DMS 273 (cell line): ENCODE measurements around the gene POLD4.

Source experiments
- DNase-seq: peaks from one replicate; lab custom pipeline; 2025; ENCODE audit not compliant: unreplicated experiment; lab: John Stamatoyannopoulos, UW

Gene POLD4

DNA sequence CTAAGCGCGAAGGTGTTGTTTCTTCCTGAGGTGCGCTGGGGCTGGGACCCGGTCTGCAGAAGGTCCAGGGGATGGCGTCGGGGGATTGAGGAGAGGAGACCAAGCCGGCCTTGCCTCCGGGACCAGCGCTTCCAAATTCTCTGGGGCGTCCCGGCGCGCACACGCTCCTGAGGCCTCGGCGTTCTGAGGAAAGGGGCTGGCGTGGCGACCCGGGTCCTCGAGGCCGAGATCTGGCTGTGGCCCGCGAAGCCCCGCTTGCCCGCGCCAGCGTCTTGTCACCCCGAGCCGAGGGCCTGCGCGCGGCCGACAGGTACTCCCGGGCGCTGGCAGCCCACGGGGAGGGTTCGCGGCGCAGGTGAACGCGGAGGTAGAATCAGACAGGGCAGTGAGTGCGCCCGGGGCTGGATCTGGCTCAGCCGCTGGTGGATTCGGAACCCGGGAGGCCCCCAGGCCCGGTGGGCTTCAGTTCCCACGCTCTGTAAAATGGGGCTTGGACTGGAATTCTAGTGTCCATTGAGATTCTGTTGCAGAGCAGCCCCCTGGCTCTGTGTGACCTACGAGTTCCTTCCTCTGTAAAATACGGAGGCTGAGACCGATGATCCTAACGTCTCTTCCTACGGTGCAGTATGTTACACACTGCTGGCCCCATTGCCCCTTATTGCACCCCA is 35.3 kb downstream of the POLD4 start:
- no peak for DNase-seq

DNA sequence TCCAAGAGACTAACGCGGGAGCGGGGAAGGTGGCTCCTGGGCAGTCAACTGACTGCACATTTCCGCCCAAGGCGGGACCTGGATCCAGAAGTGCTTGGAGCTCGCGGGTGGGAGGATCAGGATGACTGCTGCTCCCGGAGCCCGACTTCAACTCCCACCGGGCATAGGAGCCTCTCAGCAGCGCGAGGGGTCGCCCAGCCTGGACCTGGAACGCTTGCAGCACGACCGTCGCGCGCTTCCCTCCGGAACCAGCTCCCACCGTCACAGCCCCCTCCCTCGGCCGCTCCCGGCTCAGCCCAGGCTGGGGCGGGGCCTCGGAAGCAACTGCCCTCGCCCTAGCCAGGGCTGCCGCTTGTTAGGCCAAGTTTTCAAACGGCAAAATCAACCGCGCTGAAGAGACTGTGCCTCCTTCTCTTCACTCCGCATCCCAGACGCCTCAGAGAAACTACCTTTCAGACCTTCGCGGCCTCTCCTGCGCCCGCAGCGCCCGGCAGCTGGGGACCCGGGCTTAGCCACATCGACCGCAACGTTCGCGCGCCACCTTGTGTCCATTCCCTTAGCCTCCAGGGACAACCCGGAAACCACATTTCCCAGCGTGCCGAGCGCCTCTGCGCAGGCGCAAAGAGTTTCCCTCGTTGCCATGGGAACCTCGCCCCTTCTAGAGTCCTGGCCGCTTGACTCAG is 36.0 kb downstream of the POLD4 start:
- peak; percentile 98 for DNase-seq

DNA sequence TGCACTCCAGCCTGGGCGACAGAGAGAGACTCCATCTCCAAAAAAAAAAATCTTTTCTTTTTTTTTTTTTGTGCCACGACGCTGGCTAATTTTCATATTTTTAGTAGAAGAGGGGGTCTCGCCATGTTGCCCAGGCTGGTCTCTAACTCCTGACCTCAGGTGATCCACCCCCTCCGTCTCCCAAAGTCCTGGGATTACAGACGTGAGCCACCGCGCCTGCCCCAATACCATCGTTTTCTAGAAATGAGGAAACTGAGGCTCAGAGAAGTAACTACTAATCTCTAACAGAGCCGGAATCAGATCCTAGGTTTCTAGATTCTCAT is 36.5 kb downstream of the POLD4 start:
- no peak for DNase-seq

DNA sequence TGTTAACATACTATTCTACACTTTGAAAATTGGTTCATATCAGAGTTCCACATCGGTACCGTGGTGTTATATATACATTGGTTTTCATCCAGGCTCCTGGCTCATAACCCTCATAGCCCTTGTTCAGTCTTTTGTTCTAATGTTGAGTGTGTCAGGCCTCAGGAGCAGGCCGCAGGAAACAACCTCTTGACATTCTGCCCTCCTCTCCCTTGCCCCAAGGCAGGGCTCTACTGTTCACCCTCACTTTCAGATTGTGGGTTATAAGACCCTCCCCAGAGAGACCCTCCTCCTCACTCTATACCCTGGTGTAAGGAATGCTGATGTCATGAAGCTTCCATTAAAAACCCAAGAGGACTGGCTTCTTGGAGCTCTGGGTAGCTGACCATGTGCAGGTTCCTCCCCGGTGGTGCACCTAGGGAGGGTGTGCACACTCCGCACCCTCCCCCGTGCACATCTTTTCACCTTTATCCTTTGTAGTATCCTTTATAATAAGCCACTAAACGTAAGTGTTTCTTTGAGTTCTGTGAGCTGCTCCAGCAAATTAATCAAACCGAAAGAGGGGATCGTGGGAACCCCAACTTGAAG is 37.9 kb downstream of the POLD4 start:
- DNase-seq = no peak

DNA sequence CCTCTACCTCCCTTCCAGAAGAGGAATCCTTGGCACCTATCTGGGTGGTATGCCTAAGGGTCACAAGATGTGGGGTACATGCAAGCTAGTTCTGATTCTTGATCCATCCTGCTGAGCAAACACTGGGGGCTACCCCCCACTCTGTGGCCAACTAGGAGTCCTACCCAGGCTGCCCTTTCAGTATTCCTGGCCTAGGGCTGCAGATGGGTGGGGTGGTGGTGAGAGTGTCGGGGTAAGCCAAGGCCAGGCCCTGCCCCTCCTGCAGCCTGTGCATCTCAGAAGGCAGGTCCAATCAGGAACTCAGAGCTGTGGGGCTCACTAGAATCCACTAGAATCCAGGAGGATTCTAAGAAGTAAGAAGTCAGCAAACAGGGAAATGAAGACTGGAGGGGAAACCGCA is 39.1 kb downstream of the POLD4 start:
- DNase-seq = no peak

DNA sequence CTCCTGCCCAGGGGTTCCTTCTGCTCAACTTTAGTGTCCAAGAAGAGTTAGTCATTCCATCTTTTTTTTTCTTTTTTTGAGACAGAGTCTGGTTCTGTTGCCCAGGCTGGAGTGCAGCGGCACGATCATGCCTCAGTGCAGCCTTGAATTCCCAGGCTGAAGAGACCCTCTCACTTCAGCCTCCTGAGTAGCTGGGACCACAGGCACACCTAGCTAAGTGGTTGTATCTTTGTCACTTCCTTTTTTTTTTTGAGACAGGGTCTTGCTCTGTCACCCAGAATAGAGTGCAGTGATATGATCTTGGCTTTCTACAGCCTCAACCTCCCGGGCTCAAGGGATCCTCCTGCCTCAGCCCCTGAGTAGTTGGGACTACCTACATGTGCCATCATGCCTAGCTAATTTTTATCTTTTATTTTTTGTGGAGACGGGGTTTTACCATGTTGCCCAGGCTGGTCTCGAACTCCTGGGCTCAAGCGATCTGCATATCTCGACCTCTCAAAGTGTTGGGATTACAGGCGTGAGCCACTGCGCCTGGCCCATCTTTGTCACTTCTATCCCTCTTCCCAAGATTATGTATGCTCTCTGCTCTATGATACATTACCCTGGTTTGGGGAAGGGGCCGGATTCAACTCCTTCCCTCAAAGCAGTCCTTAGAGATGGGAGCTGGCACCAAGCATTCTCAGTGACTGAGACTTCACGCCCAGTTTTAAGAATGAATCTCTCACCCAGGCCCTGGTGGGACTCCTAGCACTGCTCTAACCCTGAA is 40.0 kb downstream of the POLD4 start:
- DNase-seq = no peak

DNA sequence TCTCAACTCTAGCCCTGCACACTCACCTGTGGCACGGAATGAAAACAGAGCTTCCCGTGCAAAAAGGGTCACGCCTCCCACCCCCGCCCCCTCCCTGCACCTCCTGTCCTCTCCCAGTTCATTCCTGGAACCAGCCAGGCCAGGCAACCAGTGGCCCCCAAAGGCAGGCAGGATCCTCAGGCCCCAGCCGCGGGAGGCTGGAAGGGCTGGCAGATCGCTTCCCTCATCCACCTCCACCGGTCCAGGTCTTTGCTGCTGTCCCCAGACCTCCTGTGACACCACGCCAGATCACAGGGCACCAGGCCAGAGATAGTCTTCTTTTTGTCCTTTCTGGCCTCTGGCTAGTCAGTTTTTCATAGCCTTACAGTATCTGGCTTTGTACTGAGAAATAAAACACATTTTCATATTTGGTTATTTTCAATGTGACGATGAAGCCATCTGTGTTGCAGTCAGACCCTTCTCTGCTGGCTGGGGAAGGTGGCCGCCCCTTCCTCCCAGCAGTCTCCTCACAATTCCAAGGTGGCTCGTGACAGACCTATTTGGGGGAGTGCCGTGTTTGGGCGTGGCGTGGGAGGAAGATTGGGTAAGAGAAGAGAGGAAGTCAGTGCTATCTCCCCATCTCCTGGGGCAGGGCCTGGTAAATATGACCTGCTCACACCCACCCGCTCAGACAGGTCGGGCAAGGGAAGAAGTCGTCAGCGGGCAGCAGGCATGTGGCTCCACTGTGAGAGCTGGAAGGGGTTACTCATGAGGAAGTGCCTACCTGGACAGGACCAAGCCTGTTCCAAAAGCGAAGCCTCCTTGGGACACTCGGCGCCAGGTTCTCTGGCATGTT is 40.9 kb downstream of the POLD4 start:
- no peak for DNase-seq

DNA sequence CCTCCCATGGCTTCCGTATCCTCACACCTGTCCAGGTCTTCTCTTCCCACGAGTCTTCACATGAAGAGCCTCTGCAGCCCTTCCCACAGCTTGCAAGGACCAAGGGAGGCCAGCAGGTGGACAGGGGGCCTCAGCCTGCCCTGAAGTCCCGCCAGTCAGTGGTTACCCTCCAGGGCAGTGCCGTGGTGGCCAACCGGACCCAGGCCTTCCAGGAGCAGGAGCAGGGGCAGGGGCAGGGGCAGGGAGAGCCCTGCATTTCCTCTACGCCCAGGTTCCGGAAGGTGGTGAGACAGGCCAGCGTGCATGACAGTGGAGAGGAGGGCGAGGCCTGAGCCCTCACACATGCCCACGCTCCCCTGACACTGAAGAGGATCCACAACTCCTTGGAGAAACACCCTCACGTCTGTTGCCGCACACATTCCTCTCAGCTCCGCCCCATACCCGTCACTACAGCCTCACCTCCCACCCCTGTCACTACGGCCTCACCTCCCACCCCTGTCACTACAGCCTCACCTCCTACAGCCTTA is 41.7 kb downstream of the POLD4 start:
- no peak for DNase-seq

DNA sequence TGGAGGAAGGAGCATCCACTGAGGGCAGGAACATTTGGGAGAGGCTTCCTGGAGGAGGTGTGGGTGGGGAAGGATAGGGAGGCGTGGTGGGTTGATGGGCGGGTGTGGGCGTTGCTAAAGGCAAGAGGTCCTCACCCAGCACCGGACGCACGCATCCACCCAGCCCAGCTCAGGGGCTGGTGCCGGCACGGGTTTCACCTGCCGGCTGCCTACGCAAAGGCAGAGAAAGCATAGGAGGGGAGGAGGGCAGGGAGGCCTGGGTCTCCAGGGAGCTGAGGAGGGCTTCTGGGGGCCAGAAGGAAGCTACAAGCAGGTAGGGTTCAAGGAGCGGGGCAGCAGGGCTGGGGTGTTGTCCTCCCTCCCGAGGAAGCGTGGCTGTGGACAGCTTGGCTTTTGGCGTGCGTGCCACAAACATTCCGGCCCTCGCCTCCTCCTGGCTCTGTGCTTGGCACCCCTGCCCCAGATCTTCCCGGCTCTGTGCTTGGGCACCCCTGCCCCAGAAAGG is 42.2 kb downstream of the POLD4 start:
- DNase-seq = no peak

DNA sequence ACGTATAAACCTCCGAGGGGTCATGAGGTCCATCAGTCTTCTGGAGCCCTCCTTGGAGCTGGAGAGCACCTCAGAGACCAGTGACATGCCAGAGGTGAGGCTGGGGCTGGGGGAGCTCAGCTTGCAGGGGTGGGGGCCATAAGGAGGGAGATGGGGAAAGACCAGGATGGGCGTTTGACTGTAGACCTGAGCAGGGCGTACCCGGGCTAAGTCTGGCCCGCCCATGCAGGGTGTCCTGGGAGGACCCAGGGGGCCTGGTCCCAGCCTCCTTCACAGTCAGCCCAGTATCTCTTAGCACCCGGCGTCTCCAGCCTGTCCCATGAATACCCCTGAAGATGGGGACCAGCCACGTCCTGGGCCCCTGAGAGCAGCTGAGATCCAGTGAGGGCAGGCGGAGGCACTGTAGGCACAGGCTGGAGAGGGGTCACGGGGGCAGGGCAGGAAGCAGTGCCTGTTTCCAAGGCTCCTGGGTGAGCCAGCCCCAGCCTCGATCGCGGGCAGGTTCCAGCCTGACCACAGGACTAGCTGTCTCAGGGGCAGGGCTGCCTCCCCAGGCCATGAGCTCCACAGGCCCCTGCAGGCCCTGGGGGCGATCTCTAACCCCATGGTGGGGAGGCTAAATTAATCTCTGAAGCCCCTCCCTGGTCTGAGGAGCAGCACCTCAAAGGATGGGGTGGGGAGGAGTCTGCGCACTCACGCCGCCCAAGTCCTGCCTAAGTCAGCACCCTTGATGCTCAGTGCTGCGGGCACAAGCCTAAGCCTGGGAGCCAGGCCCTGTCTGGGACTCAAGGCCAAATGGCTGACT is 42.9 kb downstream of the POLD4 start:
- no peak for DNase-seq

DNA sequence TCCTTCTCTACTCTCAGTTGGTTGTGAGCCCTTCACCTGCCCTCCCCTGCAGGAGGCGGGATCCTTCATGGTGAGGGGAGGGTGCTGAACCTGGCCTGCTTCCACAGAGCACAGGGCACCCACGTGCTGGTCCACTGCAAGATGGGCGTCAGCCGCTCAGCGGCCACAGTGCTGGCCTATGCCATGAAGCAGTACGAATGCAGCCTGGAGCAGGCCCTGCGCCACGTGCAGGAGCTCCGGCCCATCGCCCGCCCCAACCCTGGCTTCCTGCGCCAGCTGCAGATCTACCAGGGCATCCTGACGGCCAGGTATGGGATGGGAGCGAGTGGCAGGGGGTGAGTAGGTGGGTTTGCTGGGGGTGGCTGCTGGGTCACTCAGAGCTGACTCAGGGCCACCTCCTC is 43.7 kb downstream of the POLD4 start:
- no peak for DNase-seq

DNA sequence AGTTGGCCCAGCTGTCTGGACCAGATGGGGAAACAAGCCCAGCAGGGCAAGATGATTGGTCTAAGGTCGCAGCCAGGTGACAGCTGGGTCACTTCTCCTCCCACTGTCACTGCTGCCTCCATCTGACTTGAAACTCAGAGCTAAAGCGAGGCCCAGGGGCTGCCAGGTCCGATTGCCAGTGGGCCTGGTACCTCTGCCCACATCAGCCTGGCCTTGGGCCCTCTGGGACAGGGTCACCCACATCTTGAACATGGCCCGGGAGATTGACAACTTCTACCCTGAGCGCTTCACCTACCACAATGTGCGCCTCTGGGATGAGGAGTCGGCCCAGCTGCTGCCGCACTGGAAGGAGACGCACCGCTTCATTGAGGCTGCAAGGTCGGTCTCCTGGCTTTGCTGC is 44.2 kb downstream of the POLD4 start:
- peak; percentile 53 for DNase-seq

DNA sequence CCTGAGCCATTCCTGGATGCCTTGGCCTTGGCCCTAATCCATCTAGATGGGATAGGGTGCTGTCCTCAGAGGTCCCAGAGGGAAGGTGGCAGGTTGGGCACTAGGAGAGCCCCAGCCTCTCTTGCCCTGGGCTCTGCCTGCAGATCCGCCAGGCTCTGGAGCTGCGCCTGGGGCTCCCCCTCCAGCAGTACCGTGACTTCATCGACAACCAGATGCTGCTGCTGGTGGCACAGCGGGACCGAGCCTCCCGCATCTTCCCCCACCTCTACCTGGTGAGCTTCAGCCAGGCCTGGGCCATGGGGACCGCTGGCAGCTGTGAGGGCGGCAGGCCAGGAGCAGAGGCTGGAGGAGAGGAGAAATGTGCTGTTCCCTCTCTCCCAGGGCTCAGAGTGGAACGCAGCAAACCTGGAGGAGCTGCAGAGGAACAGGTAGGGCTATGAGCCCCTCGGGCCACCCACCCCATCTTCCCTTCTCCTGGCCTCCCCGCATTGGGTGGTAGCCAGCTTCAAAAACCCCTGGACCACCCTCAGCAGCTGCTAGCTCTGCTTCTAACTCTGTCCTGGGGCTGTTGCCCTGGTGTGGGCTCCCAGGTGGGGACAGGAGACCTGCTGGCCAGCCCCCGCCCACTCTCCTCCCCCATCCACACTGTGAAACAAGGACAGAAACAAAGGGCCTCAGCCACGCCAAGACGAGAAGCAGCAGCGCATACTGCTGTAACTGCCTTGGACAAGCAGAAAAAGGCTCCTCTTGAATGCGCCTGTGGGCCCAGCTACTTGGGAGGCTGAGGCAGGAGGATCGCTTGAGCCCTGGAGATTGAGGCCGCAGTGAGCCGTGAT is 45.1 kb downstream of the POLD4 start:
- DNase-seq = peak; percentile 61

DNA sequence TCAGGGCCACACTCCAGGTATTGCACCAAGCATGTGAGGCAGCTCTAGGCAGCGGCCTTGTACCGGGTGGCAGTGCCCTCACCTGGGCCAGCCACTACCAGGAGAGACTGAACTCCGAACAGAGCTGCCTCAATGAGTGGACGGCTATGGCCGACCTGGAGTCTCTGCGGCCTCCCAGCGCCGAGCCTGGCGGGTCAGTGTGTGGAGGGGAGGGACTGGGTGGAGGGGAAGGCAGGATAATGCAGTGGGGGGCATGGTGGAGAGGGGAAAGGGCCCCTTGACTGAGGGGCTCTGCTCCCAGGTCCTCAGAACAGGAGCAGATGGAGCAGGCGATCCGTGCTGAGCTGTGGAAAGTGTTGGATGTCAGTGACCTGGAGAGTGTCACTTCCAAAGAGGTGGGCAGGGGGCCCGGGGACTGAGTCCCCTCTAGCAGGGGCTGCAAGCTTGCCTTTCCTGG is 45.8 kb downstream of the POLD4 start:
- no peak for DNase-seq

DNA sequence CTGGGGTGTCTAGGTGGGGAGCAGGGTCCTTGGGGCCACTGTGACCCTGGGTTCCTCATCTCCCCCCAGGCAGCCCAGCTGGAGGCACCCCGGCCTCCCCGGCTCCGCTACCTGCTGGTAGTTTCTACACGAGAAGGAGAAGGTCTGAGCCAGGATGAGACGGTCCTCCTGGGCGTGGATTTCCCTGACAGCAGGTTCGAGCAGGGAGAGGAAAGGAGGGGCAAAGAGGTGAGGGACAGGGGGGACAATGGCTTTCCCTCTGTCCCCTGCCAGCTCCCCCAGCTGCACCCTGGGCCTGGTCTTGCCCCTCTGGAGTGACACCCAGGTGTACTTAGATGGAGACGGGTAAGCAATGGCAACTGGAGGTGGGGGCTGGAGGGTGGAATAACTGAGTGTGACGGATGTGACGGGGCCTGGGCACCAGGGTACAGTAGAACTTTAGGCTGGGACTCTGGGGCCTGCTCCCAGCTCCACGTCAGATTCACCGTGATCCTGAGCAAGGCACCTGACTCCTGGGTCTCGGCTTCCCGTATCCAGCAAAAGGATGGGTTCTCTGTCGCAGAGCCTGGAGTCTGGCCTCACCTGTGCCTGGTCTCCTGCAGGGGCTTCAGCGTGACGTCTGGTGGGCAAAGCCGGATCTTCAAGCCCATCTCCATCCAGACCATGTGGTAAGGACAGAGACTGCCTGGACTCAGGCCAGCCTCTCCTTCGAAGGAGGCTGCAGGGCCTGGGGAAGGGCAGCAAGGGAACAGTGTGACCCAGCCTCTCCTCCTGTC is 46.4 kb downstream of the POLD4 start:
- DNase-seq = no peak

DNA sequence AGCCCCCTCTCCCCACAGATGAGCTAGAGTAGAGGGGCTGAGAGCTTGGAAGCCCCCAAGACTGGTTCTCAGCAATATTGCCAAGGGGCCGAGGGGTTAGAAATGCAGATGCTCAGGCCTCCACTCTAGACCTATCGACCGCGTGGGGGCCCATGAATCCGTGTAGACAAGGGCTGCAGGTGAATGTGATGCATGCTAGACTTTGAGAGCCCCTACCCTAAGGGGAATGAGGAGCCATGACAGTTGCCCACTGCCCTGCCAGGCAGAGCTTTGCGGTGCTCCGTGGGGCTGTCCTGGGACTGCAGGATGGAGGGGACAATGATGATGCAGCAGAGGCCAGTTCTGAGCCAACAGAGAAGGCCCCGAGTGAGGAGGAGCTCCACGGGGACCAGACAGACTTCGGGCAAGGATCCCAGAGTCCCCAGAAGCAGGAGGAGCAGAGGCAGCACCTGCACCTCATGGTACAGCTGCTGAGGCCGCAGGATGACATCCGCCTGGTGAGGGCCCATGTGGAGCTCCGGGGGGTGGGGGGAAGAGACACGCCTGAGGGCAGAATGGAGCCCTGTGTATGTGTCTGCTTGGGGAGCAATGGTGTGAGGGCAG is 48.7 kb downstream of the POLD4 start:
- no peak for DNase-seq

DNA sequence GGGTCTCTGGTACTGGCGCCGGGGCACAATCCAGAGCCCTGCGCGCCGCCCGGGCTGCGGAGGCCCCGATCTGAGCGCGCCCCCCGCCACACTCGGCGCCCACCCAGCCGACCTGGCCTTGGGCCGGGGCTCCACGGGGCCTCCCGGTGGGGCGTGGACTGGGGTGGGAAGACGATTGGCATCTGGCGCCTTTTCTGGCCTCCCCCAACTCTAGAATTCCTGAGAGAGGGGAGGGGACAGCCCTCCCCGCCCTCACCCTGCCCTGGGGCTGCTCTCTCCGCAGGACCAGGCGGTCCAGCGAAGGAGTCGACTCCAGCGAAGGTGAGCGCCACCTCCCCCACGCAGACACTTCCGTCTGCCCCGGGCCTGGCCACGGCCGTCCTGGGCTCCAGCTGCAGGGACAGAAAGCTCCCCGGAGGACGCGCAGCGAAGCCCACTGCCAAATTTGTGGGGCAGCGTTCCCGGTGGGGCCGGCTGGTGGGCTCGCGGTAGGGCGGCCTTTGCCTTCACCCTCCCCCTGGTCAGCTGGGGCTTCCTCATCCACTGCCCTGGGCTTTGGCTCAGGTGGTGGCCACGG is 49.4 kb downstream of the POLD4 start:
- DNase-seq = peak; percentile 25
